Activated T-cell treated with anti-CD3 and anti-CD28 coated beads for 24 hours (primary cell): ENCODE results near the gene MSI2.
"Not testable (repeated sequence)": the region's sequence is repeated elsewhere in the genome, so short reads cannot be mapped to it uniquely, and the experiment has no call there.

Experiments
- DNase-seq: peaks from one replicate; pipeline ENCODE4 v3.0.0-alpha.2; 2020; ENCODE audit warnings: low read depth

MSI2 gene

DNA sequence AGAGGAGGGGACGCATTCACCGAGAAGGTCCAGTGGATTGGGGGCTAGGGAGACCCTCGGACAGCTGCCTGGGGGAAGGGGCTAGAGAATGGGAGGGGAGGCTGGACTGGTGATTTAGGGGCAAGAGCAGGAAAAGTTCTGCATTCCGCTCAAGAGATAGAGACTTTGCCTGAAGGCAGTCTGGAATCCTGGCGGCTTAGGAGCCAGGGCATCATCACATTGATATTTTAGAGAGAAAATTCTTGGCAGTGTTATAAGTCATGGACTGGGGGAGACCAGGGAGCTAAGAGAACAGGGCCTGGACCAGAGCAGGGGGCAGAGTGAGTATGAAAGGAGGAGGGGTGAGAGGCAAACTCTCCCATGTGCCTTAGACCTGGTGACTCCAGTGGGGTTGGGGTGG is 35.8 kb downstream of the MSI2 start:
- DNase-seq, result no peak

DNA sequence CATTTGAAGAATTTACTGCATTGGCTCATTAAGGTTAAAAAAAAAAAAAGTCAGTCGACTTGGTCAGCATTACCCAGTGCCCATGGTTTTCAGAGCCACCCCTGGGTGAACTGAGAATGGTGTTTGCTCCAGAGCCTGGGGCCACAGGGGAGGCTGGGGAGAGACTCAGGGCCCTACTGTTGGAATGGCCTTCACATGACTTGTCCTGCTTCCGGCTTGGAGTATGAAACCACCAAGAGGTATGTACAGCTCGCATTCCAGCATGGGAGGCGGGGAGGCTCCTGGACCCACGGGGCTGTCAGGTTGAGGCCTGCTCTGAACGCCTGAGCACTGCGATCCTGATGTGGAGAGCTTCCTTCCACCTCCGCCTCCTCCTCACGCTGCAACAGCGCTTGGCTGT is 36.8 kb downstream of the MSI2 start:
- DNase-seq, result no peak

DNA sequence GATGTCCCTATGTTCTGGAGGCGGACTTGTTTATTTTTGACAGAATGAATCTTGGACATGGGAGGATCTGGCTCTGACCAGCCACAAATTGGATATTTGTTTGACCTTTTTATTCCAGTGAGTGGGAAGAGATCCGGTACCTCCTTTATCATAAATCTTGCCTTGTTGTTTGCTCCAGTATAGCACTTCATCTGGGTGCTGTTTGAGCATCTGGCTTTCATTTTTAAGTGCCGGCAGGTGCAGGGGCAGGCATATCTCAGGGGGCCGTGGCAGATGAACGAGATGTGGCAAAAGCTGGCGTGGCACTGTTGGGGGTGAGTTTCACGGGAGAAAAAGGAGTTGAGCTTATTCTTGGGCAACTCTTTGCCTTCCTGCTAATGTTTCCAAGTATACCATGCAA is 37.8 kb downstream of the MSI2 start:
- DNase-seq, result no peak

DNA sequence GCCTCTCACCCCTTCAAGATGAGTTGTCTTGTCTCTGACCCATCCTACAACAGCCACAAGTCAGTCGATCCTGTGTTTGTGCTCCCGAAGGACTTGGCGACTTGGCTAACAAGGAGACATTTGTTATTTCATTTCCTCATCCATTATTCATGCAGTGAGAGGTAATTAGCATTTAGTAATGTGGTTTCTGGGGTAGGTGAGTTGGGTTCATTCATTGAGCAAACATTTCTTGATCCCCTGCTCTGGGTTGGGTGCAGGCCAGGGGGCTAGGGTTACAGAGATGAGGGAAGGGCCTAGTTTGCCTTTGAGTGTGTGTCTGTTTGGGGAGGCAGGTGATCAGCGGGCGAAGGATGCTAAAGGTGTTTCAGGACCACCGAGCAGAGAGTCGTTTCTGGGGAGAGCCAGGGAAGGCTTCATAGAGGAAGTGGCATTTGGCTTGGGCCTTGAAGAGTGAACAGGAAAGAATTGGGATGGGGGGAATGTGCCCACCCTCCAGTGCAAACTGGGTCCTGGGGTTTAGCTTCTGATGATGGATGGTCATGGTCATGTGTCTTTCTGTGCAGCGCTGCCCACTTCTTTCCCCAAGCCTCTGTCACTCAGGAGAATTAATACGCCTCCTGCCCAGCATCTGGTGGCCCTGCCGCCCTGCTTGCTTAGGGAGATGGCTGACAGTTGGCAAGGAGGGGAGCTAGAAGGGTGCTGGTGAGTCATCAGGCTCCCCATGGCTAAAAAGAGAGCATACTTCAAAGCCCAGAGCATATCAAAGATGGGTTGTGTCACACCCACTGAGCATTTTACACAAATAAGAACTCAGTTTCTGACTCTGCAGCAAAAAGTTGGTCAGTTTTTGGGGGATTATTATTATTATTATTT is 38.5 kb downstream of the MSI2 start:
- DNase-seq, result peak; percentile 11

DNA sequence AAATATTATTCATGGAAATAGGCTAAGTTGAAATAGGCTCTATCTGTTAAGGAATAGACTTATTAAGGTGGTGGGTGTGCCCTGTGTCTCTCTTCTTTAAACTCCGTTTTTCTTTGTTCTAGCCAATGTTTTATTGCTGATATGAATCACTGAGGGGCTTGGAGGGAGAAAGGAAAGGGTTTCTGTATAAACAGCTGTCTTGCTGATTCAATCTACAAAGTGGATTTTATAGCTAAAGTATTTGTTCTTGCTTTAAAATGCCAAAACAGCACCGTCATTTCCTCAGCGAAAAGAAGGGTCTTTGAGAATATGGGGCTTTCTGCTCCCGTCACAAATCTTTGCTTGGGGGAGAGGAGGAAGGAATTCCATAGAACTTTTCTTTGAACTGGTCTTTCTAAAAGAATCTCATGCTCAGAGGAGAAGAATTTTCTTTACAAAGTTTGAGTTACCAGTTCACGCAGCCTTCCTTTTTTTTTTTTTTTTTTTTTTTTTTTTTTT is 39.3 kb downstream of the MSI2 start:
- no peak for DNase-seq

DNA sequence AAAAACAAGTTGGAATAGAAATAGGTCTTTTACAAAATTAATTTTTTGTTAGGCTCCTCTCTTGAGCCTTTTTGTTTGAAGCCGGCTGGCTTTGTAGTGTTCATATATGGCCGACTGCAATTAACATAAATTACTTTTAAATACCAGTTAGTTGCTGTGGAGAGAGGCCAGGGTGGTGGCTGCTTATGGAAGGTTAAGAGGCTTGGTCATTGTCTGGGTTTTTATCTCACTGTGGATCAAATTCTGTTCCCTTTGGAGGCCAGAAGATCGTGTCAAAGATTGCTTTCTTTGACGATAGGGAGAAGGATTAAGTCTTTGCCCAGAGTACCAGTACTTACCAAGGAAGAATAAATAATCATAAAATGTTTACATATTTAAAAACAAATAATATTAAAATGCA is 39.9 kb downstream of the MSI2 start:
- no peak for DNase-seq

DNA sequence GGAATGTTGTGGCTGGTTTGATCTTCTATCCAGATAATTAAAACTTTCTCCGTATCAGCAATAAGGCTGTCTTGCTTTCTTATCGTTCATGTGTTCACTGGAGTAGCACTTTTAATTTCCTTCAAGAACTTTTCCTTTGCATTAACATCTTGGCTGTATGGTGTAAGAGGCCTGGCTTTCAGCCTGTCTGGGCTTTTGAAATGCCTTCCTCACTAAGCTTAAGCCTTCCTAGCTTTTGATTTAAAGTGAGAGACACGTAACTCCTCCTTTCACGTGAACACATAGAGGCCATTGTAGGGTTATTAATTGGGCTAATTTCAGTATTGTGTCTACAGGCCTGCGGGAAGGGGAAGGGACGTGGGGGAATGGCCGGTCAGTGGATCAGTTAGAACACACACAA is 42.9 kb downstream of the MSI2 start:
- DNase-seq, result no peak

DNA sequence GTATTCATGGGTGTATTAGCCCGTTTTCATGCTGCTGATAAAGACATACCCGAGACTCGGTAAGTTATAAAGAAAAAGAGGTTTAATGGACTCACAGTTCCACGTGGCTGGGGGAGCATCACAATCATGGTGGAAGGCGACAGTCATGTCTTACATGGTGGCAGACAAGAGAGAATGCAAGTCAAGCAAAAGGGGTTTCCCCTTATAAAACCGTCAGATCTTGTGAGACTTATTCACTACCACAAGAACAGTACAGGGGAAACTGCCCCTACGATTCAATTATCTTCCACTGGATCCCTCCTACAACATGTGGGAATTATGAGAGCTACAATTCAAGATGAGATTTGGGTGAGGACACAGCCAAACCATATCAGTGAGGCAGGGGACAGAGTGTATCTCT is 44.3 kb downstream of the MSI2 start:
- DNase-seq, result not testable (repeated sequence)

DNA sequence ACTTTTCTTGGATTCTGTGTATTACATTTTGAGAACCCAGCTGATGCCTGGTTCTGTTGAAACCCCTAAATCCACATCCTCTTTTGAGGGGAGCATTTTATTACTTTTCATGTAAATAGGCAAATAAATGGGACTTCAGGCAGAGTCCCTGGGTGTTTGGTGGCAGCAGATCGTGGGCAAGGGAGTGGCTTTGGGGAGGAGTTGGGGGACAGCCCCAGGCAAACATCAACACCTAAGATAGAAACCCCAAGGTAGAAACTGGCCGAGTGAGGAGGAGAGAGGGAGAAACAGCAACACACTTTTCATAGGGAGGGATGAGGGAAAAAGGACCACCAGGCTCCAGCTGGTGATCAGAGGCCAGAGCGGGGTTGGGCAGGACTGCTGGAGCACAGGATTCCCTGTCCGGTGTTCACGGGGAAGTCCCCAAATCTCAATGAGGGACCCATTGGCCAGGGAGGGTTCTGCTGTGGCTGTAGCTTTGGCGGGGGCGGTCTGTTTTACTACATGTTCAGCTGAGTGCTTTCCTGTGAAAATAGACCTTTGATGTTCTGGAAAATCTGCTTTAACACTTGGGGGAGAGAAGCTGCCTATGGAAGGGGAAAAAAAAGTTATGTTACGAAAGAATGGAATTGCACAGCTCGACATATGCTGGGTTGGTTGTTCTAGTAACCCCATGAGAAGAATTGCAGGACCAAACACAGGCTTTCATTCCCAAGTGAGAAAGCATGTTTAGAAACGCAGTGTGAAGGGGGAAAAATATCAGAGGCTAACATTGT is 46.6 kb downstream of the MSI2 start:
- DNase-seq, result no peak

DNA sequence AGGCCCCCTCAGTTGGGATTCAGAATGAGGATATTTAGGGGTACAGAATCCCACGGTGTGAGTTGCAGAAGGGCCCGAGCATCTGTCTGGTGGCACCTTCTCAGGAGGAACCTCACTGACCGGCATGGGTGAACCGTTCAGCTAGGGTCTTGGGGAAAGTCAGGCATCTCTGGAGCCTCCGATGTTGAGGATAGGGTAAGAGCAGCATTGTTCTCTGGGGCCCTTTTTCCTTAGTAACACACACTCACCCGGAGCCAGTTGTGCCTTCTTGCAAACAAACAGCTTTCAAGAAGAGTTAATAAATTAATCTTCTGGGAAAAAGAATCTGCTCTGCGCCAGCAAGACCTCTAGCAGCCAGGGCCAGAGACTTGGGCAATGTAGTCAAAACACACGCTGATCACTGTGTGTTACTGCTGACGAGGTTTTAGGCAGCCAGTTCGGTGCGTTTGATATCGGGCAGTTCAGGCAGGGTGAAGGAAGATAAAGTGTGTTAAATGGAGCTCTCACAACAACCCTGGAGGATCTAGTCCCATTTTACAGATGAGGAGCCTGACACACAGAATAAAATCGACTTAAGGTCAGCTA is 48.9 kb downstream of the MSI2 start:
- no peak for DNase-seq

DNA sequence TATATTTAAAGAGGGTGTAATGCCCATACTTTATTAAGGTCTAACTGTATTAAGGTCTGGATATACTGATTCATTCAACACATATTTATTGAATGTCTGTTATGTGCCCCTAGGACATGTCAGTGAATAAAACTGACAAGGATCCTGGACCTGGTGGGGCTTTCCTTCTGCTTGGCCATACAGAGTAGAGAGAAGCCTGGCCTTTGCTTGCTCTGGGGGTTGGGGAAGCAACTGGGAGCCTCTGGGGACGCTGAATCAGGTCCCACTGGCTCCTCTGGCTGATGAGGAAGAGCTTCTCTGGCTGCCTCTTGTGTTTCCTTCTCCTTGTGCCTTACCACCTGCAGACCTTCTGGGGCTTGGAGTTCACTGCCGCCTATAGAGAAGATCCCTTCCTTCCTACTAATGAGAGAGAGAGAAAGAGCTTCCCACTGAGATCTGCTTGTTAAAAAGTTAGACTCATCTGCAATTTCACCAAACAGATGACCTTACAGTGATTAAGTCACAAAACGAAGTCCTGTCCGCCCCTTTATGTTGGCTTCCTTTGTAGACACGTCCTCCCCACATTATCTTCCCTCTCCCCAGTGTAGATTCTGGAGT is 49.7 kb downstream of the MSI2 start:
- DNase-seq, result no peak

DNA sequence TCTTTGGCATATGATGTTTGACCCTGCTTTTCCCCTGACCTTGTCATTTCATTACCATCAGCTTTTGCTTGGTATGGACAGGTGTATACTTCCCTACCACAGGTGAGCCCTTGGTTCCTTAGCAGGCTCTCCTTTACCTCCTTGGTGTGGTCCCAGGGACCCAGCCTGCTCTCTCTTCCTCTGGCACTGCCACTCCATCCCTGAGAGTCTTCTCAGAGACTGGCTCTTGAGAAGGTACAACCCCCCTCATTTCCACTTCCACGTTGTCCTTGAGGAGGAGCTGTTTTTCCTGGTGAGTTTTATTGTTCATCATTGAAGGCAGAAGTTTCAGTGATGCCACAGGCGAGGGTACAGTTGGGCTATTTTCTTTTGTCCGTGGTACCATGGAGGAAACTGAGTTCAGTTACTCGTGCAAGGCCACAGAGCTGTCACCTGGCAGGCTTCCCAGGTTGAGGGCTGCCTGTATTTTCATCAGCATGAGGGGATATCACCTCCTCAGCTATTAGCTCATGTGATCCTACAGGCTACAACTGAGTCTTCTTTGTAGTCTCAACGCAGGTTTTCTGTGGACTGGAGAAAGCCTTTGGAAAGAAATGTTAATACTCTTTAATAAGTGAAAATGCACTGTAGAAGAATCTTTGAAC is 52.3 kb downstream of the MSI2 start:
- DNase-seq, result no peak

DNA sequence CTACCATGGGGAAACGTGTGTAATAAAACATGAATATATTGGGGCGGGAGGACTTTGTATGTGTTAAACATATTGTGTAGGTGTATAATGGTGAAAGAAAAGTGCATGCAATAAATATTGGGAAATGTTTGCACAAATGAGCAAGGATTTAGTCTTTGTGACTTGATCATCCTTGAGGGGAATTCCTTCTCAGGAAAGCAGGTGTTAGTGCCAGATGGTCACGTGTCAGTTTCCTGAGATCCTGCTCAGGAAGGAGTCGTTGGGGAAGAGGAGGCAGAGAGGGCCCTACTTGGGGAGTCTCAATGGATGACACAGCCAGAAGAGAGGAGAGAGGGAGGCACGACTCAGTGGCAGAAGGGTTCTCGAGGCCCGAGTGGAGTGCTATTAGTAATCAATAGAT is 53.2 kb downstream of the MSI2 start:
- no peak for DNase-seq

DNA sequence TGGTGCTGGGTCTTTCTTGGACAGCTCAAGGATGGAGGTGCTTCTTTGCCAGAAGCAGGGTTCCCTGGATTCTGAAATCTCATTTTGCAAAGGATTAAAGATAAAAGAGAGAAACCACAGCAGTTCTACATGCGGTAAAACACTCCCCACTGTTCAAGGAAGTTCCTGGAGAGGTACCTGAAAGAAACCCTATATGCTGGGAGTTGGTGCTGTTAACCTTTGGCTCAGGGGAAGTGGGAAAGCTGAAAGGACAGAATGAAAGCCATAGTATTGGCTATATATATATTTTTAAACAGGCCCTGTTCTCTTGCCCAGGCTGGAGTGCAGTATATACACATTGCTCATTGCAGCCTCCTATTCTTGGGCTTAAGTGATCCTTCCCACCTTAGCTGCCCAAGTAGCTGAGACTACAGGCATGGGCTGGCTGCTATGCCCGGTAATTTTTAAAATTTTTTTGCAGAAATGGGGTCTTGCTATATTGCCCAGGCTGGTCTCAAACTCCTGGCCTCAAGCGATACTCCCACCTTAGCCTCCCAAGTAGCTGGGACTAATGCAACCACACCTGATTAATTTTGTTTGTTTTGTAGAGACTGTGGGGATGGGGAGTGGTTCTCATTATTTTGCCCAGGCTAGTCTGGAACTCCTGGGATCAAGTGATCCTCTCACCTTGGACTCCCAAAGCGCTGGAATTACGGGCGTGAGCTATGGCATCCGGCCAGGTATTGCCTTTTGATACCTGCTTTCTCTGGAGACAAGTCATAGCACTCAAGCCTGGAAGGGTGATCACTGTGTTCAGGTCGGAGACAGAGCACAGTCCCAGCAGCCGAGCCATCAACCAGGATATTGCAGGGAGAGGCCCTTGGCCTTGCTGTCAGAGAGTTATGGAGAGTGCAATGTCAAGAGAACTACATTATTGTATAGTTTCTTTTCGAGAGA is 55.2 kb downstream of the MSI2 start:
- DNase-seq, result no peak

DNA sequence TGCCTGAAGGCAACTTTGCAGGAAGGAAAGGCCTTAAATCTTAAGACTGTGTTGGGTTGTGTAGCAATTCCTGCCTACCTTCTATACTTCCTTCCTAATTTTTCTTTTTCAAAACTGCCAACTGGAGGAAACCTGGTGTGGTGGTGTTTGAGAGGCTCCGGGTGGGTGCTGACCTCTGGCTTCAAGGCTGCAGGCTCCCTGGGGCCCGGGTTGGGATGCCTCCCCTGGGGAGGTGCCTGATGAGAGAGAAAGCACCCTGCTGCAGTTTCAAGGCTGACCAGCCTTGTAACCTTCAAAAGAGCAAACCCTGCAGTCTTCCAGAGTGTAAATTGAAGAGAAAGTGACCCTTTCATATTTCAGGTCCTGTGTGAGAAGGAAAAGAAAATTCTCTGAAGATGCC is 55.9 kb downstream of the MSI2 start:
- no peak for DNase-seq

DNA sequence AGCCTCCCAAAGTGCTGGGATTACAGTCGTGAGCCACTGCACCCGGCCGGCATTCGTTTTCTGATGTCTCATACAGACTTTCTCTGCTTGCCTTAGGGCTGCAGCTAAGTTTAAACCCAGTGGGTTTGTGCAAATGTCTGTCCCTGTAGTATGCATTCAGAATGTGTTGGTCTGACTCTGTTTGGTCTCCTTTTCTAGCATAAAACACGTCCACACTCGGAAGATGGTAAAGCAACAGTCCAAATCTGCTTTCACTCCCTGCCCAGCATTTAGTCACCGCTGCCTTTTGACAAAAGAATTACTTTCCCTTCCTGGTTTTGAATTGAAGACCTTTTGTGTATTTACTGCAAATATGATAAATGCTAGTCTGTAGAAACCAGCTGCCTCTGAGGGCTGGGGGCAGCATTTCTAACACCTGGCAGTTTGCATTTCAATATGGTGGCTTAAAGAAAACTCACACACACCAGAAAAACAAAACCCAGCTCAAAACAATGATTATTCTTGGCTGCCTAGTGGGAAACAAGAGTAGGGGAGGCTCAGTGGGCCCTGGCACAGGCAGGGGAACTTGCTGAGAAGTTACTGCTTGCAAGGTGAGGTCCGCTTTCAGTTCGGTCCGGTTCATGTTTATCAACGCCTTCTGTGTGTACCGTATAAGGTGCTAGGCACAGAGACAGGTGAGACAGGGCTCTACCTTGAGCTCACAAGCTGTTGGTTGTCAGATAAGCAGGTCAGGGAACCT is 56.9 kb downstream of the MSI2 start:
- DNase-seq, result no peak

DNA sequence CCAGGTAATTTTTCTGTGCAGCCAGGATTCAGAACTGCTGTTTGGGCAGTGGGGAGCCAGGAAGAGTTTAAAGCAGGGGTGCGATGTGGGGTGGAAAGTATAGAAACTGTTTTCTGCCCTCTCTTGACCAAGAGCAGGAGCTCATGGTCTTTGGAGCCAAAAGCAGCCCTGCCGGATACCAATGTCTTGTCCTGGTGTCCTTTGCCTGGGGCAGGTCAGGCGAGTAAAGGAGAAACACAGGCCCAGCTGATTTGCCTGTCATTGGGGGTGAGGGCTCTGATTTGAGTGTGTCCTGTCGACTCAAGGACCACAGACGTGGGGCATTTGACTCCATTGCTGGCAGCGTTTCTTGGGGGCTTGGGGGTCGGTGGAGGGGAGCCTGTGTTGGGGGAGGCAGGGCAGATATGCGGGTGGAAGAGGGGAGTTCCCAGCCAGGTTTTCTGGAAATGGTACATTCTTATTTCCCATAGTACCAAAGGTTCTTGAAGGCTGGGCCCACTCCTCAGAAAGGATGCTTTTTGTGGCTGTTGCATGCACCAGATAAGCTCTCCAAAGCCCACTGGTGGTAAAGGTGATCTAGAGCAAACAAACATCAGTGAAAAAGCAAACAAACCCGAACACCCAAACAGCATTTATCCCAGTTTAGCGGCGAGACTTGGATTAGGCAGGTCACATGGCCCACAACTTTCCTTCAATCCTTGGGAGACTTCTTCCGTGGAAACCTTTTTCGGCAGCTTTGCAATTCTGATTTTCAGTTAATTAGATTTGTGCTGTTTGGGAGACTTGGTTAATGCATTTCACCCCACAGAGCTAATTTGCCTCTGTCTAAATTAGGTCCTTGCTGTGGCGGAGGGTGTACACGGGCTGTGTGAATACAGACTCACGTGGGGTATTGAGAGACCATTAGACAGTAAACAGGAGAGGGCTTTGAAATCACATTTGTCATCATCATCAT is 59.0 kb downstream of the MSI2 start:
- DNase-seq, result no peak

DNA sequence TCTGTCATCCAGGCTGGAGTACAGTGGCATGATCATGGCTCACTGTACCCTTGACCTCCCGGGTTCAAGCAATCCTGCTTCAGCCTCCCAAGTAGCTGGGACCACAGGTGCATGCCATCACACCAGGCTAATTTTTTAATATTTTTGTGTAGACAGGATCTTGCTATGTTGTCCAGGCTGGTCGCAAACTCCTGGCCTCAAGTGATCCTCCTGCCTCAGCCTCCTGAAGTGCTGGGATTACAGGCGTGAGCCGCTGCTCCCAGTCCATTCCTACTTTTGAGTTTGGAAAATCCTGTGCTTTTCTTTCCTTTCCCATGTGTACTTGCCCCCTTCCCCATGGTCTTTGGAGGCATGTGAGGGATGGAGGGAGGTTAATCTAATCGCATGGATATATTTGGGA is 60.0 kb downstream of the MSI2 start:
- DNase-seq, result no peak

DNA sequence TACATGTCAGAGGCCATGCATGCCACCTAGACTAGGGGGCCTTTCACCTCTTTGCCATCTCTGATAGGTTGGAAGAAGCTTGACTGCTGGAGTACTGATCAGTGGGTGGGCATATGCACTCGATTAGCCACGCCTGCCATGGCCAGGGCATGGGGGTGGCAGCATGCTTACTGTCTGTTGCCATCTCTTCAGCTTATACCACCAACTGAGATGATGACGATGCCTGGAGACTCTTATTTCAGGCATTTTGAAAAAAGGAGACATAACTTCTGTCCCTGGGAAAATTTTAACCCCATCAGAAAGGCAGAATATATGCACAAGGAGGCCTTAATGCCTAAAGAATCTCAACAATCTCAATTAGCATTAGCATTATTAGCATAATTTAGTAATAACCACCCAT is 60.8 kb downstream of the MSI2 start:
- DNase-seq, result no peak
